Gastroesophageal sphincter (tissue), 3 donors: ENCODE measurements around the gene GRM8.

Experiments used
- CTCF ChIP-seq, 4 experiments: fragments of 200-600 bp in 2 of 4; fragments of 450-650 bp in 2 of 4; sonication (generic) in 1 of 4; IDR thresholded peaks; one replicate each; pipeline ENCODE4 v1.5.1; 2017 to 2019; ENCODE audit warnings: antibody characterized with exemption in 4 of 4, mild to moderate bottlenecking in 2 of 4, moderate library complexity in 2 of 4
- POLR2A ChIP-seq, 2 donors: fragments of 450-650 bp; IDR thresholded peaks; one replicate each; pipeline ENCODE4 v1.6.1; 2017; ENCODE audit warnings: antibody characterized with exemption in 2 of 2, mild to moderate bottlenecking in 2 of 2, moderate library complexity in 1 of 2
- POLR2AphosphoS5 ChIP-seq: sonication (generic); formaldehyde crosslinking; IDR thresholded peaks from one replicate; pipeline ENCODE4 v1.6.1; 2017; ENCODE audit warnings: antibody characterized with exemption

GRCh38 chr7:126700807-126701604 lies 551.7 kb downstream of the GRM8 start:
- no peak for TF ChIP-seq POLR2AphosphoS5
- TF ChIP-seq CTCF (IDR thresholded peaks at IDR 0.05): no peak
- no peak for TF ChIP-seq POLR2A (IDR thresholded peaks at IDR 0.05)
